Activated naive CD4-positive, alpha-beta T cell treated with anti-CD3 and anti-CD28 coated beads for 36 hours (primary cell): ENCODE measurements around the gene OR6A2. TPM values are rescaled to one million over a fixed set of nuclear protein-coding genes. Genes with fewer than 3 reads are reported as not detected.

Experiments
- CTCF ChIA-PET: fragments of 350-600 bp; sonication (Branson Sonifier 250); formaldehyde crosslinking; loops from one replicate; lab custom pipeline; 2021; ENCODE audit warnings: antibody characterized with exemption; lab: Charles Lee
- DNase-seq: peaks from one replicate; pipeline ENCODE4 v3.0.0-alpha.2; 2020
- H3K27ac Mint-ChIP-seq: one replicate; pipeline ENCODE4 v1.8.0; 2021; ENCODE audit warnings: mild to moderate bottlenecking, mixed read lengths
- H3K27me3 Mint-ChIP-seq: one replicate; pipeline ENCODE4 v1.8.0; 2021; ENCODE audit warnings: low read depth, mixed read lengths
- H3K36me3 Mint-ChIP-seq: one replicate; pipeline ENCODE4 v1.8.0; 2021; ENCODE audit warnings: low read depth, mixed read lengths
- H3K4me1 Mint-ChIP-seq: one replicate; pipeline ENCODE4 v1.8.0; 2021; ENCODE audit warnings: low read depth, mixed read lengths
- H3K4me3 Mint-ChIP-seq: one replicate; pipeline ENCODE4 v1.8.0; 2021; ENCODE audit warnings: mild to moderate bottlenecking, moderate library complexity, mixed read lengths
- H3K9me3 Mint-ChIP-seq: one replicate; pipeline ENCODE4 v1.8.0; 2021; ENCODE audit warnings: mixed read lengths
- intact Hi-C: fragments of 100-400 bp; cut with micrococcal nuclease; formaldehyde crosslinking; loops from one replicate; pipeline ENCODE4 v1.15.1; 2023
- total RNA-seq, 2 experiments: library from RNA; stranded (reverse); gene quantifications; one replicate each; pipeline ENCODE4 v1.2.3, GENCODE V29; 2021

OR6A2 gene
- total RNA-seq: under 1 TPM in 1 of 2 experiments, not detected in 1; 0.05 TPM

DNA sequence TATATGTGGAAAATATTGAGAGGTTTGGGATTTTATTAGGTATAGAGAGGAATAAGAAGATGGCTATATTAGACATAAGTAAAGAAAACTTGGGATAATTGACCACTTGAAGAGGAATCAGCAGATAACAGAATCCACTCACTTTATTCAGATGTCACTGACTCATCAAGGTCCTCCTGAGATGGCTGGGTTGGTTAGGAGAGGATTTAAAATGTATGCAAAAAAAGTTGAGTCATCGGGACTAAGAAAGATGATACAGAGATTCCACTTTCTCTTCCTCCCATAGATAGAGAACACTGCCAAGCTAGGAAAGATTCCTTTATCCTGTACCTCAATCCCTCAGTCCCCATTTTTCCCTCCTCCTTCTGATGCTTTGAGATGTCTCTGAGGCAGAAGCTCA, at the start of gene OR6A2:
Gene OR6A2 (minus strand): TSS at position 288 of the 400 bp plus-strand sequence. CDS start 3,981 bp downstream, outside the sequence.
- H3K27me3 Mint-ChIP-seq: peaks cover 2% of the 10 kb centered on the region
- CTCF ChIA-PET: interaction anchor here (0.8 kb wide), 1 partner anchor 13 kb away, joined by 3 read pairs; no protein-coding TSS in a partner anchor
- intact Hi-C loops: no loop called here
- no peak for DNase-seq
- peaks cover 9% of the 10 kb centered on the region for H3K9me3 Mint-ChIP-seq
- H3K36me3 Mint-ChIP-seq: no peaks in the 10 kb centered on the region
- H3K4me3 Mint-ChIP-seq: no peak within 1 kb of the TSS
- H3K4me1 Mint-ChIP-seq: no peaks in the 10 kb centered on the region
- H3K27ac Mint-ChIP-seq: no peak within 1 kb of the TSS

DNA sequence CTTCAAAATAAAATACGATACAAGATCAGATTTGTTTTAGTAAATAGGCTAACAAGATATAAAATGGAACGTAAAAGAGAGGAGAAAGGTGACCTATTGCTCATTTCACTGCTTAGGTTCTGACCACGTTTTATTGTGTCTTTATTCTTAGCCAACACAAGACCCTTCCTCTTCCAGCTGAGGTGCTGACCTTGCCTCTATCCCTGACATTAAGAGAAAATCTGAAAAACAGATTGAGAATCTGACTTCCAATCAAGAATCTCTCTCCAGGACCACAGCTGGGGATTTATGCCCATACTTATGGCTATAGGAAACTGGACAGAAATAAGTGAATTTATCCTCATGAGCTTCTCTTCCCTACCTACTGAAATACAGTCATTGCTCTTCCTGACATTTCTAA, 45.9 kb upstream of the OR6A2 start, which contains the start of gene OR10A5:
Gene OR10A5 (plus strand): TSS at position 301 of the 400 bp plus-strand sequence. CDS start 0 bp downstream, at position 301.
- CTCF ChIA-PET: no interaction called here
- Mint-ChIP-seq H3K4me1 (no peaks in the 10 kb centered on the region), H3K9me3 (no peaks in the 10 kb centered on the region), H3K27me3 (peaks cover 14% of the 10 kb centered on the region), H3K36me3 (no peaks in the 10 kb centered on the region), H3K4me3 (no peak within 1 kb of the TSS), H3K27ac (no peak within 1 kb of the TSS)
- no peak for DNase-seq
- intact Hi-C loops: no loop called here

DNA sequence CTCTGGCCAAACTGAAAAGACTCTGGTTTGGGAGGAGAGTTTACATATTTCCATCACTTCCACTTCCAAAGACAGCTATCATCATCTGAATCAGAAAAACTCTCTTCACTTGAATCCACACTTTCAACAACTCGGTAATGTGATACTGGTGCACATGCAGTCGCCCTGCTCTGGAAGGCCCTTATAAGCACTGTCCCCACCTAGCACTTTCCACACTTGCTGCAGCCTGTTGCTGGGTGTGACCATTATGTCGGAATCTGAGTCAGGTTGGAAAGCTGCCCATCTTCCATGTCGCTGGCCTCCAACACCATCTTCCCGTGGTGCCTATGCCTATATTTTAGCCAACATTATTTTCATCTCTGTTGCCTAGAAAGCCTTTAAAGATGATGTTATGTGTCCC, 44.9 kb upstream of the OR6A2 start:
- Mint-ChIP-seq H3K27me3 (peaks cover 14% of the 10 kb centered on the region), H3K4me1 (no peaks in the 10 kb centered on the region), H3K27ac (no peak overlapping the region), H3K4me3 (no peak overlapping the region), H3K9me3 (no peaks in the 10 kb centered on the region), H3K36me3 (no peaks in the 10 kb centered on the region)
- CTCF ChIA-PET: no interaction called here
- intact Hi-C loops: no loop called here
- DNase-seq: no peak

DNA sequence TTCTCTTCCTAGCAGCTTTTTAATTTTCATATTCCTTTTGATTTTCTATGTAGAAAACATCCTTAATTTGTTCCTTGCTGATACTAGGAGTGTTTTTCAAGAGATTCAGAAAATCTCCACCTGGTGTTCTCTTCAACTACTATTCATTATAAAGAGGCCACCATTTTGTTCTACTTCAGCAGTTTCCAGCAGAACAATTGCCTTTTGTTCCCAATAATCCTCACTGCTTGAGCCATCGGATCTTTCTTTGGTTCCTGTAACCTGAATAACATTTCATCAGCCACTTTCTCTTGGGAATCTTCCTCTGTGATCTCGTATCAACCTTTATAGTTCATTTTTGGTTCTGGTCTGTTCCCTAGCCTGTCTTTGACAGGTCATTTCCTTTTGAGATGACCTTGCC, 44.2 kb upstream of the OR6A2 start:
- no peaks in the 10 kb centered on the region for H3K36me3 Mint-ChIP-seq
- intact Hi-C loops: no loop called here
- H3K27ac Mint-ChIP-seq: no peak overlapping the region
- no peaks in the 10 kb centered on the region for H3K4me1 Mint-ChIP-seq
- no peak for DNase-seq
- peaks cover 14% of the 10 kb centered on the region for H3K27me3 Mint-ChIP-seq
- no peak overlapping the region for H3K4me3 Mint-ChIP-seq
- CTCF ChIA-PET: no interaction called here
- H3K9me3 Mint-ChIP-seq: no peaks in the 10 kb centered on the region

DNA sequence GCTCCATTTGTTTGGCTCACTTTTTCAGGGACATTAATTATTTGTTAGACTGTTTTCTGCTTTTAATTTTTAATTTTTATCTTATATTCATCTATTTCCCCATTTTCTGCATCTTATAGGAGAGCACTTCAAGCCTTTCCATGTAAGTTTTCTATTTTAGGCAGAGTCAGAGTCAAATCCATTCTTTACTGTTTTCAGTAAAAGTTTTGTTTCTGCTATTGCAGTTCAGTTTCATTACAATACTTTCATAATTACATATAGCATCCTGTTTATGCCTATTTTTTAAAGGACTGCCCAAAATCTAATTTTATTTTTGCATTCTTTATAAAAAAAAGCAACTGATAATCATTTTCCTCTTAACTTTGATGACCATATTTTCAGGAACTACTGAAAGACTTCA, 42.2 kb upstream of the OR6A2 start:
- H3K27ac Mint-ChIP-seq: no peak overlapping the region
- H3K4me1 Mint-ChIP-seq: no peaks in the 10 kb centered on the region
- H3K27me3 Mint-ChIP-seq: peaks cover 11% of the 10 kb centered on the region
- CTCF ChIA-PET: no interaction called here
- H3K4me3 Mint-ChIP-seq: no peak overlapping the region
- no peaks in the 10 kb centered on the region for H3K9me3 Mint-ChIP-seq
- H3K36me3 Mint-ChIP-seq: no peaks in the 10 kb centered on the region
- DNase-seq: no peak
- intact Hi-C loops: no loop called here

DNA sequence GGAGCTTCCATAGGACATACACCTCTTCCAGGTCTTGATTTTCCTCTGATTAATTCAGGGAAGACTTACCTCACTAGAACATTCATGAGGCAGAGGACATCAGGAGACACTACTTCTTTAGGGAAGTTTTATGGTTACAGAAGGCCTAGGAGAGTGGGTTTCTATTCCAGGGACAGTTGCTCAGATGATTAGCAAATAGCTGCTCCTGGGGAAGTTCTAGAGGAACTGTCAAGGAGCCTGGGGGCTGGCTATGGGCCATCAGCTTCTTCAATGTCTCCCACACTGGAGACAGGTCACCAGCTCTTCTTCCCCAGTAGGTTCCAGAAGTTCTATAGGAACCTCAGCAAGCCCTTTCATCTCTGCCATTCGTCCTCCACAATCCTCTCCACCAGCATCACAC, 34.5 kb upstream of the OR6A2 start:
- CTCF ChIA-PET: interaction anchor here (1.1 kb wide), 1 partner anchor 21 kb away, joined by 3 read pairs; no protein-coding TSS in a partner anchor
- no peaks in the 10 kb centered on the region for H3K4me1 Mint-ChIP-seq
- intact Hi-C loops: no loop called here
- DNase-seq: no peak
- peaks cover 8% of the 10 kb centered on the region for H3K27me3 Mint-ChIP-seq
- H3K4me3 Mint-ChIP-seq: no peak overlapping the region
- no peaks in the 10 kb centered on the region for H3K36me3 Mint-ChIP-seq
- no peak overlapping the region for H3K27ac Mint-ChIP-seq
- H3K9me3 Mint-ChIP-seq: no peaks in the 10 kb centered on the region

DNA sequence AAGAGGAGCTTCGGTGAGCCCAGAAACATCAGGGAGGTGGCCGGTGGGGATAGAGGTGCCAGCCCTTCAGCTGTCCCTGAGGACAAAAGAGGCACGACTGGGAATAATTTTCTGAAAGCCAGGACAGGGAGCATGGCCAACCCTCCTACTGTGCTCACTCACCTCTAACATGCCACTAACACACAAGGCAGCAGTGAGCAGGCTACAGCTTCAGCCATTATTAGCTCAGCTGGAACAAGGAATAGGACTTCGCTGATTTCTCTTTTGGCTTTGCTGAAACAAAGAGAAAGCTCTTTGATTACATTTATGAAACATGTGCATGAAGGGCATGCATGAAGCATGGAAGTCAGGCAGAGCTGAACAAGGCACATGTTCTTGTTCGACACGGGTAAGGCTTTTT, 33.9 kb upstream of the OR6A2 start:
- no peak overlapping the region for H3K4me3 Mint-ChIP-seq
- no peaks in the 10 kb centered on the region for H3K36me3 Mint-ChIP-seq
- no peaks in the 10 kb centered on the region for H3K9me3 Mint-ChIP-seq
- intact Hi-C loops: no loop called here
- H3K4me1 Mint-ChIP-seq: no peaks in the 10 kb centered on the region
- CTCF ChIA-PET: interaction anchor here (1.1 kb wide), 1 partner anchor 21 kb away, joined by 3 read pairs; no protein-coding TSS in a partner anchor
- peaks cover 8% of the 10 kb centered on the region for H3K27me3 Mint-ChIP-seq
- no peak for DNase-seq
- H3K27ac Mint-ChIP-seq: no peak overlapping the region

DNA sequence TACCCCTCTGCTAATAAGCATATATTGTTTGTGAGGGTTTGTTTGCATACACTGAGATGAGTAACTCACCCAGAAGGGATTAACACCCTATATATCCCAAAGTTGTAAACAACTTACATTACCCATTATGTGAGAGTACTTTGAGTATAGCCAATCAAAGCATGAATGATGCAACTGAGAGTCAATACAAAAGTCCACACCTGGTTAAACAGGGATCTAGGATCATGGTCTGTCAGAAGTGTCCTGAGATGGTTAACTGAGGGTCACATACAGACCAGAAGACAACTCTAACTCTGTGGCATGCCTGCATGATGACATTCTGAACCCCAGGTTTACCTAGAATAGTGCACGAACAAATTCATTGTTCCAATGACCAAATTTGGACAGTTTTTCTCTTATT, 28.6 kb upstream of the OR6A2 start:
- Mint-ChIP-seq H3K4me1 (no peaks in the 10 kb centered on the region), H3K36me3 (no peaks in the 10 kb centered on the region), H3K27ac (no peak overlapping the region), H3K4me3 (no peak overlapping the region), H3K9me3 (no peaks in the 10 kb centered on the region), H3K27me3 (peaks cover 7% of the 10 kb centered on the region)
- CTCF ChIA-PET: interaction anchor here (1.2 kb wide), 1 partner anchor 16 kb away, joined by 5 read pairs; no protein-coding TSS in a partner anchor
- intact Hi-C loops: no loop called here
- no peak for DNase-seq

DNA sequence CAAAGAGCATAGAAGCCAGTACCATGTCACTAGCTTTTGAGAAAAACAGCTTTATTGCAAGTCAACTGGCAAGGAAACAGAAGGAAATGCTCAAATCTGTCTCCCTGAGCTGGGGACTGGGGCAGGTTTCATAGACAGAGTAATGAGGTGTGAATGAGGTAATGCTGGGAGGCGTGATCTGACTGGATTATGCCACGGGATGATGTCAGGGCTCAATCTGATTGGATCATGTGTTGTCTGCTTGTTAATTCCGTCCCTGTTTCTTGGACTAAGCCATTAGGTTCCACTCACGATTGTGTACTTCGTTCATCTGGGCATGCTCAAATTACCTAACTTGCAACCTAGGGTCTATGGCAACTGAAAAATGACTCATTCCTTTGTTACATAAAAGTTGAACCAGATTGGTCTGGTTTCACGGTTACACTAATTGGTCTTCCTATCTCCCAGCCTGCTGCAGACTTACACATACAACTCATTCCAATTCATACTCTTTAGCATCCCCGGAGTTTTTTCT, 25.8 kb upstream of the OR6A2 start:
- H3K9me3 Mint-ChIP-seq: peaks cover under 1% of the 10 kb centered on the region
- DNase-seq: peak; percentile 15
- H3K4me3 Mint-ChIP-seq: no peak overlapping the region
- H3K4me1 Mint-ChIP-seq: no peaks in the 10 kb centered on the region
- H3K36me3 Mint-ChIP-seq: no peaks in the 10 kb centered on the region
- intact Hi-C loops: no loop called here
- H3K27ac Mint-ChIP-seq: no peak overlapping the region
- peaks cover 10% of the 10 kb centered on the region for H3K27me3 Mint-ChIP-seq
- CTCF ChIA-PET: interaction anchor here (0.7 to 2.1 kb wide), 2 partner anchors 13 to 447 kb away, joined by 3 to 8 read pairs; no protein-coding TSS in a partner anchor

DNA sequence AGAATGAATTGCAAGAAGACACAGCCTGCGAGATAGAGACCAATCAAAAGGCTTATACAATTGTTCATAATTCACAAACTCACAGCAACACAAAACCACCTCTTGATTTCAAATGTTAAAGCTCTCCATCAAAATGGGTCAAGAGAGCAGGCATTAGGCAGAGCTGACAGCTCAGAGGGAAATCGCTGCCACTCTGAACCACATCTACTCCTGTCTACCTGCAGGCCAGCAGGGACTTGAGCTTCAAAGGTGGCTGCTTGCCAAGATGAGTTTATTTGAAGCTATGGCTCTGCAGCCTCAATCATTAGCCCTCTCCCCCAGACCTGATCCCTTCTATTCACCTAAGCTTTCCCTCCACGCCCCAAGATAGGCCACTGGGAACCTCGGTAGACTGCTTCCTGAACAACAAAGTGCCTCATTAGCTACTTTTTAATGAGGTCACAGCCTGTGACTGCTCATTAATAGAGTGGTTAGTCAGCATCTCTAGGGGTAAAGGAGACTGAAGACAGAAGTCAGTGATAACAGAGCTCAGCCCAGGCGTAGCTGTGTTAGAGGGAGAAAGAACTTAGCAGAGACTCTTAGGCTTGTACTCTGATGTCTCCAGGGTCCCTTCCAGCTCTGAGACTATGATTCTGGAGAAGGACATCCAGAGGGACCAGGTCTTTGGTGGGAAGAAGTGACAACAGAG, 24.8 kb upstream of the OR6A2 start:
- DNase-seq: no peak
- Mint-ChIP-seq H3K36me3 (no peaks in the 10 kb centered on the region), H3K27ac (no peak overlapping the region), H3K4me1 (no peaks in the 10 kb centered on the region), H3K9me3 (peaks cover 3% of the 10 kb centered on the region), H3K4me3 (no peak overlapping the region), H3K27me3 (peaks cover 10% of the 10 kb centered on the region)
- intact Hi-C loops: no loop called here
- CTCF ChIA-PET: interaction anchor here (0.6 to 2.1 kb wide), 2 partner anchors 10 to 12 kb away, joined by 3 to 8 read pairs; no protein-coding TSS in a partner anchor

DNA sequence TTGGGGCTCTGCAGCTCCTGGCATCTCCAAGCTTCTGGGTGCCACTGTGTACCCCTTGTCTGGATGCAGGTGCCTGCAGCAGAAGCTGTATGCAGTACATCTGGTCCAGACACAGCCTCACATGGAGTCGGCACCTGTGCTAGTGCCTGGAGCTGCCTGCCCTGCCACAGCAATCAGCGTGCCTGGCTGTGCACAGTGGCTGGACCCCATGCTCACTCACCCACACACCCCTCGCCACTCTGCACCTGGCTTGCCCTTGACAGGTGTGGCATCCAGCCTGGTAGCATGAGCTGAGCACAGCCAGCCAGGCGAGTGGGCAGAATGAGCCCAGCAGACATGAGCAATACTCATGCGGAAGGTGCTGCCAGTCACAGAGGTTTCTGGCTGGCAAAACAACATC, 19.5 kb upstream of the OR6A2 start:
- H3K27ac Mint-ChIP-seq: no peak overlapping the region
- intact Hi-C loops: loop anchor here (10.0 kb wide), 3 partner anchors 106 to 456 kb away; partner anchors contain the start of genes OR2D3 and ZNF215
- no peak for DNase-seq
- H3K36me3 Mint-ChIP-seq: no peaks in the 10 kb centered on the region
- H3K27me3 Mint-ChIP-seq: peaks cover 14% of the 10 kb centered on the region
- CTCF ChIA-PET: interaction anchor here (1.0 kb wide), 1 partner anchor 8 kb away, joined by 3 read pairs; no protein-coding TSS in a partner anchor
- H3K4me3 Mint-ChIP-seq: no peak overlapping the region
- no peaks in the 10 kb centered on the region for H3K4me1 Mint-ChIP-seq
- H3K9me3 Mint-ChIP-seq: peaks cover 3% of the 10 kb centered on the region

DNA sequence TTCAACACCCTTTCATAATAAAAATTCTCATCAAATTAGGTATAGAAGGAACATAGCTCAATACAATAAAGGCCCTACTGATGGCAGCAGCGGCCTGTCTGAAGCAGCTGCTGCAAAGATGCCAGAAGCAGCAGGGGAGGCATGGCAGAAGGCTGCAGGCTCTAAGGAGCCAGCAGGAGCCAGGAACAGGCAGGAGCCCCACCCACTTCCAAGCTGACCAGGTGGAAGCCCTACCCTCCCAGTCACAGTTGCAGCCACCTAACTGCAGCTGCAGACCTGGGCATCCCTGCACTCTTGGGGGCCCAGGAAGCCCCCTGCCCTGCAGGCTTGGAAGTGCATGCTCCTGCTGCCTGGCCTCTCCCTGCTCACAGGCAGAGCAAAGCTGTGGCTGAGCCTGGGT, 18.2 kb upstream of the OR6A2 start:
- intact Hi-C loops: loop anchor here (10.0 kb wide), 3 partner anchors 107 to 457 kb away; partner anchors contain the start of genes OR2D3 and ZNF215
- Mint-ChIP-seq H3K36me3 (no peaks in the 10 kb centered on the region), H3K27me3 (peaks cover 14% of the 10 kb centered on the region), H3K9me3 (peaks cover 3% of the 10 kb centered on the region), H3K4me3 (no peak overlapping the region), H3K4me1 (no peaks in the 10 kb centered on the region), H3K27ac (no peak overlapping the region)
- CTCF ChIA-PET: no interaction called here
- no peak for DNase-seq
